Measurements from ENCODE around the gene SEMA3C. TPM values are rescaled to one million over a fixed set of nuclear protein-coding genes. Genes with fewer than 3 reads are reported as not detected.

The SEMA3C gene
- total and polyA plus RNA-seq, 8 donors, result 0.28 to 11.3 (median 1.0) TPM

GRCh38 chr7:80940539-80941207 lies 21.8 kb upstream of the SEMA3C start:
- Histone ChIP-seq H3K36me3 (no peaks in the 10 kb centered on the region), H3K4me3 (no peak overlapping the region), H3K9me3 (no peaks in the 10 kb centered on the region), H3K4me1 (no peaks in the 10 kb centered on the region), H3K27ac (no peak overlapping the region), H3K27me3 (no peaks in the 10 kb centered on the region)
- ATAC-seq (no peak), FAIRE-seq (no peak), DNase-seq (no peak)
- 83 to 88% methylated on average over 3 of the region's 3 CpGs for WGBS, 2 donors
- intact Hi-C loops (cut with DNase I), result no loop called here
- TF ChIP-seq CTCF (IDR thresholded peaks at IDR 0.05), result no peak

GRCh38 chr7:80937336-80937735 lies 18.5 kb upstream of the SEMA3C start:
- DNase-seq (no peak), FAIRE-seq (no peak), ATAC-seq (no peak)
- Histone ChIP-seq H3K27me3 (no peaks in the 10 kb centered on the region), H3K27ac (no peak overlapping the region), H3K36me3 (no peaks in the 10 kb centered on the region), H3K4me3 (no peak overlapping the region), H3K9me3 (no peaks in the 10 kb centered on the region), H3K4me1 (no peaks in the 10 kb centered on the region)
- WGBS, 2 donors, result 62 to 66% methylated on average over 3 of the region's 3 CpGs
- TF ChIP-seq CTCF (IDR thresholded peaks at IDR 0.05), result no peak
- intact Hi-C loops (cut with DNase I), result no loop called here

DNA sequence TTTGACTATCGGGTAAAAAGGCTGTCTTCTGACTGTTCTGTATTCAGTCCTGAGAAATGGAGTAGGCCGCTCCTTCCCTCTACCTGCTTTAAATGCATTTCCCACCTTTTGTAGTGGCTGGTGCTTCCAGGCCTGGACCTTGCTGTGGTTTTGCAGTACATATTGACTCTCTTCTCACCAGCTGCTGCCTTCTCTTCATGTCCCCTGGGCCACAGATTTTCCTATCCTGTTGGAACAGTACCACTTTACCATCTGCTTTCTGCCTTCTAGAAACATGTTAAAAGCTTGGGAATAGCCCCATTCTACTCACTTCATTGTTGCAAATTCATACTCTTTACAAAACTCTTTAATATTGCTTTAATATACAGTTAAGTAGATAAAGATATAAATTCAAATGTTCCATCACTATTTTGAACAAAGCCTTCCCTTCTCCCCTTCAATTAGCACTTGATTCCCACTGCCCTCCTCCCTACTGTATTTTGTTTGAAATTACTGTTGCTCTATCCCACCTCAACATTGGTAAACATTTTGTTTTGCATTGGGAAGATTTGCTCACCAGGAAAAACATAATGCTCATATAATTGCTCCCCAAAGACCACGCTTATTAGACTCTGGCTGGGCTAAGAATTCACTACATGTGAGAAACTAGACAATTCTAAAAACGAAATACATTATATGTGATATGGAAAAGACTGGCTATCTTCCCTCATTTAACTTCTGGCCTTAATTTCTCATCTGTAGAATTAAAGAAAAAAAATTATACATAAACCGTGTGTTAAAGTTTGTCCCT lies 17.3 kb upstream of the SEMA3C start:
- H3K4me3 ChIP-seq, result no peak overlapping the region
- H3K27ac ChIP-seq, result no peak overlapping the region
- no peaks in the 10 kb centered on the region for H3K36me3 ChIP-seq
- H3K27me3 ChIP-seq, result no peaks in the 10 kb centered on the region
- intact Hi-C loops (cut with DNase I), result no loop called here
- TF ChIP-seq CTCF (IDR thresholded peaks at IDR 0.05), result no peak
- ATAC-seq (no peak), FAIRE-seq (no peak), DNase-seq (no peak)
- H3K4me1 ChIP-seq, result no peaks in the 10 kb centered on the region
- WGBS, 2 donors, result 87 to 94% methylated on average over 5 of the region's 5 CpGs
- no peaks in the 10 kb centered on the region for H3K9me3 ChIP-seq

GRCh38 chr7:80934321-80934720 lies 15.5 kb upstream of the SEMA3C start:
- H3K36me3 ChIP-seq, result no peaks in the 10 kb centered on the region
- H3K4me3 ChIP-seq, result no peak overlapping the region
- H3K27ac ChIP-seq, result no peak overlapping the region
- intact Hi-C loops (cut with DNase I), result no loop called here
- 82 to 90% methylated on average over 1 of the region's 1 CpG for WGBS, 2 donors
- no peak for TF ChIP-seq CTCF (IDR thresholded peaks at IDR 0.05)
- H3K27me3 ChIP-seq, result no peaks in the 10 kb centered on the region
- DNase-seq (no peak), ATAC-seq (no peak), FAIRE-seq (no peak)
- no peaks in the 10 kb centered on the region for H3K4me1 ChIP-seq
- H3K9me3 ChIP-seq, result no peaks in the 10 kb centered on the region

GRCh38 chr7:80932536-80932935 lies 13.7 kb upstream of the SEMA3C start:
- Histone ChIP-seq H3K27ac (no peak overlapping the region), H3K36me3 (no peaks in the 10 kb centered on the region), H3K9me3 (no peaks in the 10 kb centered on the region), H3K27me3 (no peaks in the 10 kb centered on the region), H3K4me1 (no peaks in the 10 kb centered on the region), H3K4me3 (no peak overlapping the region)
- ATAC-seq (no peak), DNase-seq (no peak), FAIRE-seq (no peak)
- TF ChIP-seq CTCF (IDR thresholded peaks at IDR 0.05), result no peak
- intact Hi-C loops (cut with DNase I), result no loop called here

Data from pancreas (tissue), 10 donors.